GM21360 (cell line): ENCODE measurements around the gene AKAP8.
A peak's percentile ranks its signal among the peaks of the same experiment; 100 is the strongest.
"Not testable (repeated sequence)": the region's sequence is repeated elsewhere in the genome, so short reads cannot be mapped to it uniquely, and the experiment has no call there.

Experiments used
- ATAC-seq: cut with Tn5 transposase; IDR thresholded peaks from one replicate; pipeline ENCODE4 v1.9.1; 2021; ENCODE audit warnings: mild to moderate bottlenecking, moderate library complexity; ENCODE audit not compliant: unreplicated experiment

AKAP8 gene

GRCh38 chr19:15337202-15337601 lies 42.4 kb downstream of the AKAP8 start:
- ATAC-seq = no peak

DNA sequence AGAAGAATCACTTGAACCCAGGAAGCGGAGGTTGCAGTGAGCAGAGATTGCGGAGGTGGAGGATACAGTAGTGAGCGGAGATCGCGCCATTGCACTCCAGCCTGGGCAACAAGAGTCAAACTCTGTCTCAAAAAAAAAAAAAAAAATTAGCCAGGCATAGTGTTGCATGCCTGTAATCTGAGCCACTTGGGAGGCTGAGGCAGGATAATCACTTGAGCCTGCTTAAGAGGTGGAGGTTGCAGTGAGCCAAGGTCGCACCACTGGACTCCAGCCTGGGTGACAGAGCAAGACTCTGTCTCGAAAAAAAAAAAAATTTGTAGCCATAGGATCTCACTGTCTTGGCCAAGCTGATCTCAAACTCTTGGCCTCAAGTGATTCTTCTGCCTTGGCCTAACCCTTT lies 43.6 kb downstream of the AKAP8 start:
- not testable (repeated sequence) for ATAC-seq

GRCh38 chr19:15332311-15332996 lies 47.1 kb downstream of the AKAP8 start, which contains the start of gene BRD4:
Gene BRD4, minus strand, starts transcription at chr19:15332539. Its CDS starts 59,440 bp downstream, at chr19:15273099.
- peak; percentile 41 for ATAC-seq

DNA sequence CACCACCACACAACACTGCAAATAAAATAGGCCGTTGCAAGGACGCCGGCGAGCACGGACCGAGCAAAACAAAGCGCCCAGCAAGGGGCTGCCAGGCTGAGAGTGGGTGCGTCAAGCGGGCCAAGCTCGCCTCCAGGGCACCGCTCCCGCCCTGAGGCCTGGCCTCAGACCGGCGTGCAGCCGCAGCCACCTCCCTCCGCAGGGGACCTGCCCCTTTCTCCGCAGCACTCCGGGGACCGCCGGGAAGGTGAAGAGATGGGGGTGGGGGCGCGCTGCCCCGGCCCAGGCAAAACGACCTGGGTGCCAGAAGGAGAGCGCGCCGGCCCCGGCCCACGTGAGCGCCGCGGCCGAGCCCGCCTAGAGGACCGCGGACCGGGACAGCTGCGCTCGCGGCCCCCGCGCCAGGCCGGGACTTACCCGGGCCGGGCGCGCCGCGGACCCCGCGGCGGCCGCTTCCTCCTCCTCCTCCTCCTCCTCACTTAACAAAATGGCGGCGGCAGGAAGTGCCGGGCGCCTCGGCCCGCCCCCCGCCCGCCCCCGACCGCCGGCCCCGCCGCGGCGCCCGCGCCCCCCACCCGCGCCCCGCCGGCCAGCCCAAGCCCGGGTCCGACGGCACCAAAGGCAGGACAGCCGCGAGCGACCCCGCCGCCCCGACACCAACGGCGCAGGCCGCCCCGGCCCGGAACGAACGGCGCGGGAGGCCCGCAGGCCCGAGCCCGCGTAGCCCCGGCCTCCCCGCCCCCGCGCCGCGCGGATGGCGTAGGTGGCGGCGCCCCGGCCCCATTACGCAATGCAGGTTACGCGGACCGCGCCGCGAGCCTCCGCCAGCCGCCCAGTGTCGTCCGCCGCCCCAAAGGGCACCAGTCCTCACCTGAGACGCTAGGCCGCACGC lies 47.9 kb downstream of the AKAP8 start:
- ATAC-seq = peak; percentile 30

DNA sequence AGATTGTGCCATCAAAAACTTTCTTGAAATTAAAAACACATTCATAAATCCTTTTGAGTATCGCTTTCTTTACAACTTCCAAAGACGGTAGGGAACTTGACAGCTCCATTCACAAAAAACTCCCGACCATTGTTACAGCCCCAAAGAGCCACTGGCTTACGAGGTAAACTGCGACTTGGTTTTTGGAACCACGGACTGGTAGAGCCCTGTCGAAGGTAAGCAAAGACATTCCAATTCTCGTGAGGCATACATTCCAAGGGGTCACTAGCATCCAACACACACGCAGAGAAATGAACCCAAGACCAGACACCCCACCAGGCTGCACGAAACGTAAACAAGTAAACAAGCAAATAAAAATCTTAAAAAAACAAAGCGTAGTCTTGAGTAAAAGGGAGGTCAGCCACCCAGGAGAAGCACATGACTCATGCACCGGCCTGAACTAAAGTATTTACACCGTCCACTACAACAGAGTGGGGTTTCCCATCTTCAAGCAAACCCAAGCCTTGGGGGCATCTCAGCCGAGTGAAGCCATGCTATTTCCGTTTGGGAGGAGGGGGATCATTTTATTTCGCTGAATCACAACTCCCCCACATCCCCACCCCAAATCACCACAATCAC lies 48.7 kb downstream of the AKAP8 start:
- ATAC-seq = no peak

GRCh38 chr19:15328312-15328711 lies 51.3 kb downstream of the AKAP8 start:
- no peak for ATAC-seq

GRCh38 chr19:15324791-15325519 lies 54.6 kb downstream of the AKAP8 start:
- ATAC-seq = no peak

DNA sequence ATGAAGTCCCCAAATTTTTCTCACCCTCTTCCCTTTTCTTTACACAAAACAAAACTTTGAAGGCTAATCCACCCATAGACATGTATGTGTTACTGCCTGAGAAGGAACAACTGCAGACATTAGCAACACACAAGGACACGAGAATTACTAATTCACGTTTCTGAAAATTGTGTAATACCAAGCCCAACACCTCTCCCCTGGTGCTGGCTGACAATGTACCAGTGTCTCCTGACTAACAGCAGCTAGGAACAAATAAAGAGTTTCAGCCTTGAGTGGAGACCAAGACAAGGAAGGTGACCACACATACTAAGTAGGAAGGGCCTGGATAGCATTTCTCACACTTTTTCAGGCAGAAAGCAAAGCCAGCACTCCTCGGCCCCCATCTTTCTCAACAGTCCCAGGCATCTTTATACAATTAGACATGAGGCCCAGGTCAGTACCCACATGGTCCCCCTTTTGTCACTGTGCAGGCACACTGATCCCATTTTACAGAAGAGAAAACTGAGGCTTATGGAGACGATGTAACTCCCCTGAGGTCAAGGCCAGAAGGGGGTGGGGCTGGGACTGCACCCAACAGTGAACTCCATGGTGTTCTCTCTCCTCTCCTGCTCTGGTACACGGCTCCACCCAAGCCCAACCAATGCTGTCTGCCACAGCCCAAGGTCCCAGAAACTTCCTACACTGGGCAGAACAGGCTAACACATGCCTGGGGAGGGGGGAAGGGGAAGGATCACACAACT lies 55.9 kb downstream of the AKAP8 start:
- ATAC-seq = no peak

- ATAC-seq = no peak
Observed at GRCh38 chr19:15321739-15322138, 57.8 kb downstream of the AKAP8 start.

DNA sequence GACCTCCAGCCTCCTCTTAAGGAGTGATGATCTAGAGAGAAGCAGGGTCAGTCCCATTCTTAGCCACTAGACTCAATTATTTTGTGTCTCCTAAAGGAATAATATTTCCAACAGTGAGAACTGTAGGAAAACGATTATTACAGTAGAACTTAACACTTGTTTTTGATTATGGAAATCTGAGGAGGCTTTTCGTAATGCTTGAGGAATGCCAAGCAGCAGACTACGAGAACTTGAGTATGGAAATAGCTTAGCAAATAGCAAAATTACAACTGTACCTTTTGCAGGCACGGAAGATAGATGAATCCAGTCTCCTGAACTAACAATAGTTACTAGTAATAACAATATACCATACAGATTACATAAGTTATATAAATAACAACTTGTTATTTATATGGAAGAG lies 59.5 kb downstream of the AKAP8 start:
- no peak for ATAC-seq

DNA sequence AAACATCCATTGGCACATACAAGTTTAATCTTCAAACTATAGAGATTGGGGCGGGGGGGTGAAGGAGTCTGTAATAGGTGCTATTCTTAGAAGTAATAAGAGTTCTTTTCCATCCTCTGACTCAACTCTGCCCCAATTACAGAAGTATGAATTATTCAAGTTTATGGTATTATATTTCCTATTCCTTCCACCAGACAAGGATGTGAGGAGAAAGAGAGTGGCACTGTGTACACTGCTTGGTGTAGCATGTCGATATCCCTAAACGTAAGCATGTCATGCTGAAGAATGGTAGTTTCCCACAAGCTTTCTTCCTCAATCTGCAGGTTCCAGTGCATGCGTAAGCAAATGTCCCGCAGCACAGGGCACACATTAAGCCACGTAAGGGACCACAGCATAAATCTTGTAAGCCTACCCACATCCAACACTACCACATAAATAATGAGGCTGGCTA lies 61.3 kb downstream of the AKAP8 start:
- ATAC-seq = no peak

- ATAC-seq = no peak
Observed at GRCh38 chr19:15317392-15318071, 62.1 kb downstream of the AKAP8 start.

DNA sequence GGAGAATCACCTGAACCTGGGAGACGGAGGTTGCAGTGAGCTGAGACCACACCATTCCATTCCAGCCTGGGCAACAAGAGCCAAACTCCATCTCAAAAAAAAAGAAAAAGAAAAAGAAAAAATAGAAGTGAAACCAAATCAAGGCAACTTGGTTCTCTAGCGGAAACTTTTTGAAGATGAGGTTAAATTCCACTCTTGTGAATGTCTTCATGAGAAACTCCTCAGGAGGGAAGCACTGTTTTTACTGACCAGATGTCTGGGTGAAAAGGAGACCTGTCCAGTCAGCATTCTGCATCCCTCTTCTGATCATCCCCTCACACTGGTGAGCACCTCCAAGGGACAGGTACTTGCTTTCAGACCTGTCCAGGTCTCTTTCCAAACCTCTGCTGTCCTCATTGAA lies 63.1 kb downstream of the AKAP8 start:
- ATAC-seq = no peak

DNA sequence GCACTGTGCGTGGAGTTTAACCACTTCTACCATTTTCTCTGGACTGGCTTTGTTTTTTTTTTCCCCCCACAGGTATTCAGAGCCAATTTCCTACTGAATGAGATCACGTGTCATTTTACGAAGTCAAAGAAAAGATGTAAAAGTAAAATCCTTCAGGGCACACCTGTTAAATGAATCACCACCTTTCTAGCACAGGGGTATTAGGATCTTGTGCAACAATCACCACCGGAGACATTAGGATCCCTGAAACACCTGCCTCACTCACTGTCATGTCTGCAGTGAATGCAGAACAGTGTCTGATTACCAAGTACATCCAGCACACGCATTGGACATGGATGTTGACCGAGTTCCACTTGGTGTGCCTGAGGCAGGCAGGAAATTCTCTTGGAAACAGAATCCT lies 64.5 kb downstream of the AKAP8 start:
- no peak for ATAC-seq

DNA sequence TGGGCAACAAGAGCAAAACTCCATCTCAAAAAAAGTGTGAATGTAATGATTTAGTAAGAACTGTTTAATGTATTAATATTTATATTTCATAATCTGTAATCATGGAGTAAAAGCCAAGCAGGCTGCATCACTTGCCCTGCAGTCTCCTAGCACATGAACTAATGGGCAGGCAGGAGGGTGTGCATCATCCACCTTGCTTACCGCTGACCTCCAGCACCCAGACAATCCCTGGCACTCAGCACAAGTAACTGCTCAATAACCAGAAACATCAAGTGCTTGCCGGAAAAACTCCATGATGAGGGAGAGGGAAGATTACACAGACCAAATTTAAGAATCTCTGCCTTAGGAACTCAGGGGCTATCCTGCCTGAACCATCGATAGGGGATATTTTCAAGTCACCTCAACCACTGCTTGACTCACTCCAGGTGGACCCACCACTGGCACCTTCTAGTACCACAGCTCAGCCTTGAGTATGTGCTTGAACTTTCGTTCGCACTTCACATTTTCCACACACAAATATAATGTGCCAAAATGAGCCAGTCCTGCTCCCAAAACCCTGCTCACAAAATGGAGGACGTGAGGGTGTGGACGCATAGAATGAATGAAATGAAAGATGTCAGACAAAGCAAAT lies 65.8 kb downstream of the AKAP8 start:
- ATAC-seq = no peak

- no peak for ATAC-seq
Observed at GRCh38 chr19:15307169-15307568, 72.4 kb downstream of the AKAP8 start.

DNA sequence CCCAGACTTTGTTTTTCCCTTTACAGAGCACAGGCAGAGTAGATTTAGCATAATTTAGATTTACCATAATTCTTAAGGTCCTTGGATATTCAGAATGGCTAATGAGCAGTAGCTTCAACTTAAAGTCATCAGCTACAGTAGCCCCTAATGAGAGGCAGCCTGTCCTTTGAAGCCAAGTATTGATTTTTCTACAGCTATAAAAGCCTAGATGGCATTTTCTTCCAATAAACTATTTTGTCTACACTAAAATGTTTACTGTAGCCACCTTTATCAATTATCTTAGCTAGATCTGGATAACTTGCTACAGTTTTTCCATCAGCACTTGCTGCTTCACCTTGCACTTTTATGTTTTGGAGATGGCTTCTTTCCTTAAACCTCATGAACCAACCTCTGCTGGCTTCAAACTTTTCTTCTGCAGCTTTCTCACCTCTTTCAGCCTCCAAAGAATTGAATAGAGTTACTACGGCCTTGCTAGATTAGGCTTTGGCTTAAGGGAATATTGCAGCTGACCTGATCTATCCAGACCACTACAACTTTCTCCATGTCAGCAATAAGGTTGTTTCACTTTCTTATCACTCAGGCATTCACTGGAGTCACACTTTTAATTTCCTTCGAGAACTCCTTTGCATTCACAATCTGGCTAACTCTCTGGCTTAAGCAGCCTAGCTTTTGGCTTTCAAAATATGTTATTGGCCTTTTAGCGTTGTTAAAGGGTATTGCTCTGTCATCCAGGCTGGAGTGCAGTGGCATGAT lies 73.8 kb downstream of the AKAP8 start:
- no peak for ATAC-seq

DNA sequence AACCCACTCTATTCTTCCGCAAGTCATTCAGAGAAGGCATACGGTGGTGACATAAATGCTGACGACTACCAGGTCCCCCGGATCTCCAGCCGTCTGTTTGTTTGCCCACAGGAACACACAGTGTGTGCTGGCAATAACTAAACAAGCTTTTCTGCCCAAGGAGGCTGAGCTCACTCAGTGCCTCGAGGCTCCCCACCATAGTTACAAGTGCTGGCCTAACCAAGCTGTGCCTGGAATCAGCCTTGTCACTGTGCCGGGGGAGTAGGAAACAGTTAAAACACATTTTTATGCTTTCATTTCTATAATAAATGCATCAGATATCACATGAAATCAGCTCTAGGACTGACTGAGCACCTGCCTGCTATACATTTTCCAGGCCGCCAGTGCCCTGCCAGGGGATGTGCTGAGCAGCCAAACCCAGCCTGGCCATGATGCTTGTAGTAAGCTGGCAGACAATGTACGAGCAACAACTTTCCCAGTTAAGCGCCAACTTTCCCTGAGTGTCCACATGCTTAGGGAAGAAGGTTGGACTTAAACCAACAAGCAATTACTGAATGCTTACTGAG lies 75.4 kb downstream of the AKAP8 start:
- no peak for ATAC-seq
